ENCODE results near the gene CNTN4. TPM values are rescaled to one million over a fixed set of nuclear protein-coding genes. Genes with fewer than 3 reads are reported as not detected.

CNTN4 gene
- total RNA-seq, 1 donor from 2014 or later, result not detected

DNA sequence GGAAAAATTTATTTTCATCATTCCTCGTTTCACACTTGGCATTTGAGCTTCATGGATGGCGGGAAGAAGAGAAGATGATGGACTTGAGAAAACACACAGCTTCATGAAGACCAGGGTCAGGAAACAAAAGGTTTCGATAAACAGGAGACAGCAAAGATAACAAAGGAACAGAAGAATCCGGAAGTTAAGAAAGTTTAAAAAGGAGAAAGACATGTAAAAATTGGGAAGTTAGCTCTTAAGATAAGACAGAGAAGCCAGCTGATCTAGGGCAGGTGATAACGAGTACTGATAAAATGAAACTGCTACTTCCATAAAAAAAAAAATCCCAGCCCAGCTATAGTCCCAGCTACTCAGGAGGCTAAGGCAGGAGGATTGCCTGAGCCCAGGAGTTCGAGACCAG is 987.6 kb downstream of the CNTN4 start:
- Histone ChIP-seq H3K4me3 (ENCODE audit: insufficient read depth, low read depth, low read length) (no peak overlapping the region), H3K36me3 (ENCODE audit: insufficient read depth, low read length) (no peaks in the 10 kb centered on the region), H4K20me1 (ENCODE audit: insufficient read depth, low read length) (no peaks in the 10 kb centered on the region), H3K4me2 (ENCODE audit: low read length) (no peak overlapping the region), H3K9me3 (ENCODE audit: insufficient read depth, low read depth, low read length) (no peaks in the 10 kb centered on the region), H3K27me3 (ENCODE audit: insufficient read depth, low read length) (no peaks in the 10 kb centered on the region), H3K27ac (ENCODE audit: low read depth, low read length) (no peak overlapping the region), H3K79me2 (ENCODE audit: insufficient read depth, low read length) (no peaks in the 10 kb centered on the region), H3K9ac (ENCODE audit: low read length) (no peak overlapping the region), H3K4me1 (ENCODE audit: insufficient read depth, low read length) (no peaks in the 10 kb centered on the region), H2AFZ (ENCODE audit: low read depth, low read length) (no peak overlapping the region)
- no peaks in the 10 kb centered on the region for H3K36me3 Mint-ChIP-seq (ENCODE audit: low read depth, unreplicated experiment)
- DNase-seq (ENCODE audit: low read depth), result no peak
- FAIRE-seq, result no peak
- H3K9me3 Mint-ChIP-seq (ENCODE audit: unreplicated experiment), result peaks cover 6% of the 10 kb centered on the region
- TF ChIP-seq, protein P1, sequence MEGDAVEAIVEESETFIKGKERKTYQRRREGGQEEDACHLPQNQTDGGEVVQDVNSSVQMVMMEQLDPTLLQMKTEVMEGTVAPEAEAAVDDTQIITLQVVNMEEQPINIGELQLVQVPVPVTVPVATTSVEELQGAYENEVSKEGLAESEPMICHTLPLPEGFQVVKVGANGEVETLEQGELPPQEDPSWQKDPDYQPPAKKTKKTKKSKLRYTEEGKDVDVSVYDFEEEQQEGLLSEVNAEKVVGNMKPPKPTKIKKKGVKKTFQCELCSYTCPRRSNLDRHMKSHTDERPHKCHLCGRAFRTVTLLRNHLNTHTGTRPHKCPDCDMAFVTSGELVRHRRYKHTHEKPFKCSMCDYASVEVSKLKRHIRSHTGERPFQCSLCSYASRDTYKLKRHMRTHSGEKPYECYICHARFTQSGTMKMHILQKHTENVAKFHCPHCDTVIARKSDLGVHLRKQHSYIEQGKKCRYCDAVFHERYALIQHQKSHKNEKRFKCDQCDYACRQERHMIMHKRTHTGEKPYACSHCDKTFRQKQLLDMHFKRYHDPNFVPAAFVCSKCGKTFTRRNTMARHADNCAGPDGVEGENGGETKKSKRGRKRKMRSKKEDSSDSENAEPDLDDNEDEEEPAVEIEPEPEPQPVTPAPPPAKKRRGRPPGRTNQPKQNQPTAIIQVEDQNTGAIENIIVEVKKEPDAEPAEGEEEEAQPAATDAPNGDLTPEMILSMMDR (IDR thresholded peaks at IDR 0.05; ENCODE audit: insufficient read depth, low read depth, low read length), result no peak
- no peak for TF ChIP-seq EZH2 (IDR thresholded peaks at IDR 0.05; ENCODE audit: insufficient read depth, low read length)
- no peak overlapping the region for H3K27ac Mint-ChIP-seq (ENCODE audit: unreplicated experiment)
- no peak overlapping the region for H3K4me3 Mint-ChIP-seq (ENCODE audit: unreplicated experiment)
- no peaks in the 10 kb centered on the region for H3K27me3 Mint-ChIP-seq (ENCODE audit: low read depth, unreplicated experiment)
- no peaks in the 10 kb centered on the region for H3K4me1 Mint-ChIP-seq (ENCODE audit: low read depth, unreplicated experiment)

GRCh38 chr3:3087279-3087678 is 988.6 kb downstream of the CNTN4 start:
- no peaks in the 10 kb centered on the region for H3K79me2 ChIP-seq (ENCODE audit: insufficient read depth, low read length)
- no peak for FAIRE-seq
- H3K9me3 Mint-ChIP-seq (ENCODE audit: unreplicated experiment), result peaks cover 8% of the 10 kb centered on the region
- H4K20me1 ChIP-seq (ENCODE audit: insufficient read depth, low read length), result no peaks in the 10 kb centered on the region
- no peak for TF ChIP-seq EZH2 (IDR thresholded peaks at IDR 0.05; ENCODE audit: insufficient read depth, low read length)
- TF ChIP-seq, protein P1 (IDR thresholded peaks at IDR 0.05; ENCODE audit: insufficient read depth, low read depth, low read length), result no peak
- no peak overlapping the region for H3K4me2 ChIP-seq (ENCODE audit: low read length)
- no peak overlapping the region for H3K9ac ChIP-seq (ENCODE audit: low read length)
- H3K36me3 Mint-ChIP-seq (ENCODE audit: low read depth, unreplicated experiment), result no peaks in the 10 kb centered on the region
- H3K4me3 ChIP-seq (ENCODE audit: insufficient read depth, low read depth, low read length), result no peak overlapping the region
- no peaks in the 10 kb centered on the region for H3K27me3 Mint-ChIP-seq (ENCODE audit: low read depth, unreplicated experiment)
- H3K4me1 ChIP-seq (ENCODE audit: insufficient read depth, low read length), result no peaks in the 10 kb centered on the region
- no peaks in the 10 kb centered on the region for H3K9me3 ChIP-seq (ENCODE audit: insufficient read depth, low read depth, low read length)
- no peak overlapping the region for H3K4me3 Mint-ChIP-seq (ENCODE audit: unreplicated experiment)
- no peak overlapping the region for H3K27ac Mint-ChIP-seq (ENCODE audit: unreplicated experiment)
- DNase-seq (ENCODE audit: low read depth), result no peak
- no peak overlapping the region for H2AFZ ChIP-seq (ENCODE audit: low read depth, low read length)
- no peaks in the 10 kb centered on the region for H3K4me1 Mint-ChIP-seq (ENCODE audit: low read depth, unreplicated experiment)
- no peaks in the 10 kb centered on the region for H3K36me3 ChIP-seq (ENCODE audit: insufficient read depth, low read length)
- H3K27ac ChIP-seq (ENCODE audit: low read depth, low read length), result no peak overlapping the region
- no peaks in the 10 kb centered on the region for H3K27me3 ChIP-seq (ENCODE audit: insufficient read depth, low read length)

- TF ChIP-seq, protein P1 (IDR thresholded peaks at IDR 0.05; ENCODE audit: insufficient read depth, low read depth, low read length), result no peak
- no peak for TF ChIP-seq EZH2 (IDR thresholded peaks at IDR 0.05; ENCODE audit: insufficient read depth, low read length)
- DNase-seq (ENCODE audit: low read depth) (no peak), FAIRE-seq (no peak)
- no peaks in the 10 kb centered on the region for H3K9me3 ChIP-seq (ENCODE audit: insufficient read depth, low read depth, low read length)
- no peaks in the 10 kb centered on the region for H3K79me2 ChIP-seq (ENCODE audit: insufficient read depth, low read length)
- no peaks in the 10 kb centered on the region for H3K36me3 ChIP-seq (ENCODE audit: insufficient read depth, low read length)
- Mint-ChIP-seq H3K4me3 (ENCODE audit: unreplicated experiment) (no peak overlapping the region), H3K36me3 (ENCODE audit: low read depth, unreplicated experiment) (no peaks in the 10 kb centered on the region), H3K4me1 (ENCODE audit: low read depth, unreplicated experiment) (no peaks in the 10 kb centered on the region), H3K27ac (ENCODE audit: unreplicated experiment) (no peak overlapping the region), H3K27me3 (ENCODE audit: low read depth, unreplicated experiment) (no peaks in the 10 kb centered on the region), H3K9me3 (ENCODE audit: unreplicated experiment) (peaks cover 8% of the 10 kb centered on the region)
- H4K20me1 ChIP-seq (ENCODE audit: insufficient read depth, low read length), result no peaks in the 10 kb centered on the region
- H2AFZ ChIP-seq (ENCODE audit: low read depth, low read length), result no peak overlapping the region
- no peak overlapping the region for H3K4me2 ChIP-seq (ENCODE audit: low read length)
- H3K4me3 ChIP-seq (ENCODE audit: insufficient read depth, low read depth, low read length), result no peak overlapping the region
- no peaks in the 10 kb centered on the region for H3K27me3 ChIP-seq (ENCODE audit: insufficient read depth, low read length)
- H3K4me1 ChIP-seq (ENCODE audit: insufficient read depth, low read length), result no peaks in the 10 kb centered on the region
- H3K9ac ChIP-seq (ENCODE audit: low read length), result no peak overlapping the region
- no peak overlapping the region for H3K27ac ChIP-seq (ENCODE audit: low read depth, low read length)
Observed at GRCh38 chr3:3087716-3088465, 989.2 kb downstream of the CNTN4 start.
